ENCODE measurements around the gene RPS14. TPM values are rescaled to one million over a fixed set of nuclear protein-coding genes. Genes with fewer than 3 reads are reported as not detected.

The RPS14 gene
- total and polyA plus RNA-seq, 2 of the 4 experiments (the other 2 are of a cell fraction) = 6,296 to 7,310 TPM

DNA sequence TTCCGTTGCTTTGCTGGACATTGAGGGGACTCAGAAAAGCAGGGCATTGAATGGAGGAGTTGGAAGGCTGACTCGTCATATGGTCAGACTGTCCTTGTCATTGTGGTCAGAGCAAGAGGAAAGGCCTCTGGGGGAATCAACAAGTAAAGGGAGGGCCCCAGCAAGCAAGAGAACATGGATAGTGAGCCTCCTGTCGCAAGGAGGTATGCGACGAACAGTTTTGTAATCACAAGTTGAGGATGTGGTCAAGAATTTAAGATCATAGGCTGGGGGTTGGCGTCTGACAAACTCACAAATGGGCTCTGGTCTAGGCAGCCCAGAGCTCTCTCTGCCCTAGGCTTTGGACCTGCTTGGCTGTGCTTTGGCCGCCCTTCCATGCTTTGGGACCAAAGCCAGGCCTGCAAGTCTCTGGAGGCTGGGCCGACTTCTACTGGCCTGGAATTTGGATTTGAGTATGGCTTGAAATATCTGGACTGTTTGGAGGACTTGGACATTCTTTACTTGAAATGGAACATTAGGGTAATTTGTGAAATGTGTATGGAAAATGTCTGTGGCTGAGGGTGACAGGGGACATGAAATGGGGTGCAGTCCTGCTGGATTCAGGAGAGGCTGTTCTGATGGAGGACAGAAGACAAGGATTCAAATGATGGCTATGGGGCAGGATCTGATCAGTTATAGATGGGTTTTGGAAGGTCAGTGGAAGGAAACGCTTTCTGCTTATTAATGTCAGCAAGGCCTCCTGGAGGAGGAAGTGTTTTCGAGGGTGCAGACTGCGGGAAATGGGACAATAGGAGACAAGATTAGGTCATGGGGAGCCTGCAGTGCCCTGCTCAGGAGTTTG, 39.2 kb upstream of the RPS14 start:
- BruUV-seq (replicated peaks) = no TSS peak
- Histone ChIP-seq H3K27me3 (ENCODE audit: control insufficient read depth, insufficient read depth, low read length) (no peaks in the 10 kb centered on the region), H3K14ac (replicated peaks; ENCODE audit: low read depth, low read length) (peak overlapping the region; percentile 82), H4K91ac (ENCODE audit: insufficient read depth, low read depth, low read length) (peak overlapping the region; percentile 81), H2BK120ac (ENCODE audit: low read depth, low read length) (peak overlapping the region; percentile 79), H2AFZ (replicated peaks; ENCODE audit: low read length, poor library complexity) (no peak overlapping the region), H4K5ac (ENCODE audit: low read depth, low read length) (peak overlapping the region; percentile 70), H2BK15ac (ENCODE audit: low read depth, low read length) (peak overlapping the region; percentile 80; the same call in 1 of the 3 replicates), H2AK9ac (replicated peaks; ENCODE audit: low read depth, low read length, poor library complexity) (peak overlapping the region; percentile 87), H3K4me3 (ENCODE audit: insufficient read depth, low read depth, low read length) (peak overlapping the region; percentile 3; the same call in 1 of the 2 replicates), H2AK5ac (ENCODE audit: low read depth, low read length) (peak overlapping the region; percentile 73), H3K9ac (ENCODE audit: low read depth, low read length) (peak overlapping the region; percentile 98), H3K27ac (ENCODE audit: insufficient read depth, low read length) (peak overlapping the region; percentile 75), H2BK5ac (ENCODE audit: low read depth, low read length, poor library complexity, severe bottlenecking) (peak overlapping the region; percentile 99), H4K8ac (ENCODE audit: low read depth in 2 of 2, low read length in 2 of 2) (peak overlapping the region; percentile 10 to 61; a peak in 3 of 4 replicates), H3K56ac (ENCODE audit: extremely low read depth, insufficient read depth, low read length) (peak overlapping the region; percentile 56), H3K4me1 (ENCODE audit: control insufficient read depth, insufficient read depth, low read length) (peaks cover 53% of the 10 kb centered on the region), H2BK20ac (ENCODE audit: low read depth, low read length) (peak overlapping the region; percentile 50), H3K9me1 (ENCODE audit: insufficient read depth, low read length) (peaks cover 22% of the 10 kb centered on the region), H3K79me1 (ENCODE audit: low read depth in 1 of 2, low read length in 2 of 2) (peaks cover 20 to 67% of the 10 kb centered on the region in 2 experiments; a peak in 3 of 4 replicates), H3K23ac (ENCODE audit: low read depth, low read length) (peak overlapping the region; percentile 57), H3K36me3 (ENCODE audit: control insufficient read depth, insufficient read depth, low read length) (peaks cover 3% of the 10 kb centered on the region; the same call in 1 of the 2 replicates), H3K4ac (ENCODE audit: low read depth, low read length) (peak overlapping the region; percentile 87), H4K20me1 (ENCODE audit: insufficient read depth, low read length) (peaks cover 58% of the 10 kb centered on the region), H3K4me2 (ENCODE audit: low read depth, low read length) (peak overlapping the region; percentile 88), H3K9me3 (ENCODE audit: control insufficient read depth, insufficient read depth, low read length) (no peaks in the 10 kb centered on the region), H3K18ac (ENCODE audit: low read depth, low read length) (peak overlapping the region; percentile 52)
- ChIA-PET POLR2A (ENCODE audit: unreplicated experiment) (interaction anchor here (0.6 to 0.9 kb wide), 2 partner anchors 16 to 146 kb away, joined by 4 to 7 read pairs; no protein-coding TSS in a partner anchor), CTCF (interaction anchor here (0.7 to 1.5 kb wide), 3 partner anchors 23 to 56 kb away, joined by 3 to 4 read pairs (median 3); partner anchors contain the start of gene RPS14)
- ATAC-seq (ENCODE audit: low read depth) (peak; percentile 8), DNase-seq (peak; percentile 59)
- 13% methylated on average over 8 of the region's 11 CpGs; no CpG with 5 or more reads in 1 of the 2 experiments for WGBS, 2 experiments (ENCODE audit: extremely low coverage in 2 of 2, insufficient read length in 1 of 2)
- dilution Hi-C loops (cut with HindIII; ENCODE audit: low sequenced_read_pairs, unreplicated experiment) (no loop called here), intact Hi-C loops (cut with micrococcal nuclease) (loop anchor here (1.0 kb wide), 1 partner anchor 29 kb away; no protein-coding TSS in a partner anchor), in situ Hi-C loops (cut with MboI; ENCODE audit: low sequenced_read_pairs) (no loop called here)
- TF ChIP-seq CEBPB (IDR thresholded peaks at IDR 0.05; ENCODE audit: low read depth, low read length) = peak; percentile 18; the same call in 1 of the 2 replicates
- TF ChIP-seq RCOR1 (IDR thresholded peaks at IDR 0.05; ENCODE audit: insufficient replicate concordance, low read length) = no peak
- TF ChIP-seq, protein P1, sequence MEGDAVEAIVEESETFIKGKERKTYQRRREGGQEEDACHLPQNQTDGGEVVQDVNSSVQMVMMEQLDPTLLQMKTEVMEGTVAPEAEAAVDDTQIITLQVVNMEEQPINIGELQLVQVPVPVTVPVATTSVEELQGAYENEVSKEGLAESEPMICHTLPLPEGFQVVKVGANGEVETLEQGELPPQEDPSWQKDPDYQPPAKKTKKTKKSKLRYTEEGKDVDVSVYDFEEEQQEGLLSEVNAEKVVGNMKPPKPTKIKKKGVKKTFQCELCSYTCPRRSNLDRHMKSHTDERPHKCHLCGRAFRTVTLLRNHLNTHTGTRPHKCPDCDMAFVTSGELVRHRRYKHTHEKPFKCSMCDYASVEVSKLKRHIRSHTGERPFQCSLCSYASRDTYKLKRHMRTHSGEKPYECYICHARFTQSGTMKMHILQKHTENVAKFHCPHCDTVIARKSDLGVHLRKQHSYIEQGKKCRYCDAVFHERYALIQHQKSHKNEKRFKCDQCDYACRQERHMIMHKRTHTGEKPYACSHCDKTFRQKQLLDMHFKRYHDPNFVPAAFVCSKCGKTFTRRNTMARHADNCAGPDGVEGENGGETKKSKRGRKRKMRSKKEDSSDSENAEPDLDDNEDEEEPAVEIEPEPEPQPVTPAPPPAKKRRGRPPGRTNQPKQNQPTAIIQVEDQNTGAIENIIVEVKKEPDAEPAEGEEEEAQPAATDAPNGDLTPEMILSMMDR (conservative IDR thresholded peaks at IDR 0.05; ENCODE audit: low read depth, low read length) = no peak
- TF ChIP-seq SMC3 (IDR thresholded peaks at IDR 0.05; ENCODE audit: low read depth, low read length) = no peak
- peak; percentile 18; the same call in 1 of the 2 replicates for TF ChIP-seq MXI1 (IDR thresholded peaks at IDR 0.05; ENCODE audit: borderline replicate concordance, low read depth, low read length)
